ENCODE results near the gene TRPM3.
"Not testable (repeated sequence)": the region's sequence is repeated elsewhere in the genome, so short reads cannot be mapped to it uniquely, and the experiment has no call there.

The TRPM3 gene

GRCh38 chr9:70995511-70995910 lies 125.9 kb downstream of the TRPM3 start:
- Mint-ChIP-seq H3K4me1 (ENCODE audit: low read depth) (no peaks in the 10 kb centered on the region), H3K27me3 (peaks cover 1% of the 10 kb centered on the region), H3K27ac (no peak overlapping the region)

DNA sequence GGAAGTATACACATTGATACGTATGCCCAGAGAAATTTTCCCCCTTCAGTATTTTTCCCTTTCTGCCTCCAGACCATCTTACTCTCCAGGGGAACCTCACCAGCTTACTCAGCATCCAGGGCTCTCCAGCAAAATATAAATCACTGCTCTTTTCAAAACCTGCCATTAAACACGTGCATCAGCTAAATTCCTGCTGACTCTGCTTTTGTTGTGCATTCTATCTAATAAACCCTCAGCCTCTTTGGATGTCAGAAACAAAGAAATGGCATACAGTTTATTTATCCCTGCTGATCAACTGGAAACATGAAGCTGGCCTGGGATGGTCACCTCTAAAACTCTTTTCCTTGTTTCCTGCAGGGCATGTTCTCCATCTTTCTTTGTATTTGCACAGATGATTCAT lies 126.8 kb downstream of the TRPM3 start:
- H3K4me3 Mint-ChIP-seq = no peak overlapping the region
- no peaks in the 10 kb centered on the region for H3K9me3 Mint-ChIP-seq (ENCODE audit: low read depth)
- no peaks in the 10 kb centered on the region for H3K36me3 Mint-ChIP-seq
- peaks cover 1% of the 10 kb centered on the region for H3K27me3 Mint-ChIP-seq
- H3K4me1 Mint-ChIP-seq (ENCODE audit: low read depth) = no peaks in the 10 kb centered on the region
- no peak overlapping the region for H3K27ac Mint-ChIP-seq

More at GRCh38 chr9:70995511-70995910, 125.9 kb downstream of the TRPM3 start:
- no peaks in the 10 kb centered on the region for H3K36me3 Mint-ChIP-seq
- no peaks in the 10 kb centered on the region for H3K9me3 Mint-ChIP-seq (ENCODE audit: low read depth)
- H3K4me3 Mint-ChIP-seq = no peak overlapping the region

- H3K4me3 Mint-ChIP-seq = no peak overlapping the region
- H3K4me1 Mint-ChIP-seq (ENCODE audit: low read depth) = no peaks in the 10 kb centered on the region
- H3K27ac Mint-ChIP-seq = no peak overlapping the region
- no peaks in the 10 kb centered on the region for H3K36me3 Mint-ChIP-seq
- H3K9me3 Mint-ChIP-seq (ENCODE audit: low read depth) = no peaks in the 10 kb centered on the region
- no peaks in the 10 kb centered on the region for H3K27me3 Mint-ChIP-seq
These were observed 132.9 kb downstream of the TRPM3 start for GRCh38 chr9:70988551-70988950.

DNA sequence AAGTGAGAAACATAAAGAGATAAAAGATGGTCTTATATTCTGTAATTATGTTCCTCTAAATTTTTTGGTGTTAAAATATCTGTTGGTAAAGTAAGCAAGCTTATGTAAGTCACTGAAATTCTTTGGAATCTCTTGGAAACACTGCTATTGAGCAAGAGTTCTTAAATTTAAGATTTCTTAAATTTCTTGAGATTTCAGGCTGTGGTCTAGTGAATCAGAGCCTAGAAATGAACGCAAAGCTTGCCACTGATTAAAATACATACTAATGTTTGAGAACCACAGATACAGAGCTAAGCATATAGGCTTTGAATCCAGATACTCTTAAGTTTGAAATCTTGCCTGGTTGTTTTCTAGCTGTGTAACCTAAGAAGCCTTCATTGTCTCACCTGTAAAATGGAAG lies 133.4 kb downstream of the TRPM3 start:
- Mint-ChIP-seq H3K36me3 (no peaks in the 10 kb centered on the region), H3K27ac (no peak overlapping the region), H3K9me3 (ENCODE audit: low read depth) (peaks cover 5% of the 10 kb centered on the region), H3K4me1 (ENCODE audit: low read depth) (no peaks in the 10 kb centered on the region), H3K27me3 (no peaks in the 10 kb centered on the region), H3K4me3 (no peak overlapping the region)

DNA sequence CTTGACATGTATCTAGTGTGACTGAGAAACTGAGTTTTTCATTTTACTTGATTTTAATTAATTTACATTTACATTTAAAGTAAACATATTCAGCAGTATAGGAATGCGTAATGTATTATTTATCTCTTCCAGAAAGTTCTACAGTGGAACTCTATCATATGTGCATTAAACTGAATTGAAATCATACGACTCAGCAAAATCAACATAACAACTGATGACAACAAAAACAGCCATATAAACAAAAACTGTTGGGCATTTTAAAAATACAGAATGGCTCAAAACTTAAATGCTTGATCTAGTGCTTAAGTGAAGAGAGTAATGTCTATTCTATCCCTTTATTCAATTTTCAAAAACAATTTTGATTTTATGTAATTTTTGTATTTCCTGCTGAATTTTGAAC lies 134.4 kb downstream of the TRPM3 start:
- Mint-ChIP-seq H3K36me3 (no peaks in the 10 kb centered on the region), H3K4me3 (no peak overlapping the region), H3K27me3 (peaks cover 2% of the 10 kb centered on the region), H3K4me1 (ENCODE audit: low read depth) (no peaks in the 10 kb centered on the region), H3K27ac (no peak overlapping the region), H3K9me3 (ENCODE audit: low read depth) (peaks cover 6% of the 10 kb centered on the region)

- Mint-ChIP-seq H3K9me3 (ENCODE audit: low read depth) (peaks cover 6% of the 10 kb centered on the region), H3K4me1 (ENCODE audit: low read depth) (no peaks in the 10 kb centered on the region), H3K27ac (no peak overlapping the region), H3K4me3 (no peak overlapping the region), H3K27me3 (peaks cover 2% of the 10 kb centered on the region), H3K36me3 (no peaks in the 10 kb centered on the region)
These were observed 137.6 kb downstream of the TRPM3 start for GRCh38 chr9:70983723-70984295.

DNA sequence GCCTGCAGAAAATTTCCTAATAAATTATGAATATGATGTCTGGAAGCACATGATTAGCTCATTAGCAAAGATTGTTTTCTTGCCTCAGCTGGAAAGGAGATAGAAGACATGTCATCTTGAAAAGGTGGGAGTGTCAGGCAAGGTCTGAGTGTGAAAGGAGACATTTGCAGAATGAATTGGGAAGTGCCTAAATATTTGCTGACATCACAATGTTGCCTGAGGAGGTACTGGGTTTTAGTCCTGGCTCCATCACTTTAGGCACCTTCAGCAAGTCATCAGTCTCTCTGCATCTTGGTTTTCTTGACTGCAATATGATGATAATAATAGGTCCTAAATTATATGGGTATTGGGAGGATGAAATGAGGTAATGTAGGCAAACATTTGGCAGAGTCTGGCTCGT lies 140.1 kb downstream of the TRPM3 start:
- Mint-ChIP-seq H3K9me3 (ENCODE audit: low read depth) (peaks cover 6% of the 10 kb centered on the region), H3K27ac (no peak overlapping the region), H3K4me3 (no peak overlapping the region), H3K4me1 (ENCODE audit: low read depth) (no peaks in the 10 kb centered on the region), H3K36me3 (no peaks in the 10 kb centered on the region), H3K27me3 (peaks cover 2% of the 10 kb centered on the region)

DNA sequence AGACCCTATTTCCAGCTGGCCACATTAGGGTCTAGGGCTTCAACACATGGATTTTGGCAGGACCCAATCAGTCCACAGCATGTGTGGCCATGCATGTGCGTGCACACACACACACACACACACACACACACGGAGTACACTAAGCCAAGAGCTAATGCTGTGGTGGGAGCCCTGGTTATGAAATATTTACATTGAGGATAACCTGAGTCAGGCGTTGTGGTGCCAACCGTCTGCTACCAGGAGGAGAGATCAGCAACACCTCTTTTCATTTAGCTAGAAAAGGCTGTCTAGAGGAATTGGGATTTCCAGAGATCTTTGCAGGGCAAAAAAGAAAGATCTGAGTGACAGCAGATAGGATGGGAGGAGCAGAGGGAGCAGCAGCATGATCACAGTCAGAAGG lies 141.5 kb downstream of the TRPM3 start:
- peaks cover 2% of the 10 kb centered on the region for H3K27me3 Mint-ChIP-seq
- no peak overlapping the region for H3K27ac Mint-ChIP-seq
- H3K4me3 Mint-ChIP-seq = no peak overlapping the region
- no peaks in the 10 kb centered on the region for H3K36me3 Mint-ChIP-seq
- H3K9me3 Mint-ChIP-seq (ENCODE audit: low read depth) = peaks cover 6% of the 10 kb centered on the region
- no peaks in the 10 kb centered on the region for H3K4me1 Mint-ChIP-seq (ENCODE audit: low read depth)

GRCh38 chr9:70978085-70978484 lies 143.3 kb downstream of the TRPM3 start:
- Mint-ChIP-seq H3K27ac (no peak overlapping the region), H3K4me1 (ENCODE audit: low read depth) (no peaks in the 10 kb centered on the region), H3K4me3 (no peak overlapping the region), H3K36me3 (no peaks in the 10 kb centered on the region), H3K9me3 (ENCODE audit: low read depth) (peaks cover 2% of the 10 kb centered on the region), H3K27me3 (peaks cover 2% of the 10 kb centered on the region)

GRCh38 chr9:70975821-70976220 lies 145.6 kb downstream of the TRPM3 start:
- no peak overlapping the region for H3K27ac Mint-ChIP-seq
- no peak overlapping the region for H3K4me3 Mint-ChIP-seq
- no peaks in the 10 kb centered on the region for H3K4me1 Mint-ChIP-seq (ENCODE audit: low read depth)
- no peaks in the 10 kb centered on the region for H3K27me3 Mint-ChIP-seq
- H3K9me3 Mint-ChIP-seq (ENCODE audit: low read depth) = no peaks in the 10 kb centered on the region
- H3K36me3 Mint-ChIP-seq = no peaks in the 10 kb centered on the region

- H3K4me3 Mint-ChIP-seq = no peak overlapping the region
- no peak overlapping the region for H3K27ac Mint-ChIP-seq
- no peaks in the 10 kb centered on the region for H3K36me3 Mint-ChIP-seq
- peaks cover 4% of the 10 kb centered on the region for H3K27me3 Mint-ChIP-seq
- no peaks in the 10 kb centered on the region for H3K4me1 Mint-ChIP-seq (ENCODE audit: low read depth)
- H3K9me3 Mint-ChIP-seq (ENCODE audit: low read depth) = no peaks in the 10 kb centered on the region
These were observed 149.7 kb downstream of the TRPM3 start for GRCh38 chr9:70971723-70972122.

- H3K27ac Mint-ChIP-seq; H3K4me1 Mint-ChIP-seq (ENCODE audit: low read depth); H3K4me3 Mint-ChIP-seq; H3K9me3 Mint-ChIP-seq (ENCODE audit: low read depth); H3K27me3 Mint-ChIP-seq; H3K36me3 Mint-ChIP-seq: not testable (repeated sequence)
These were observed 155.0 kb downstream of the TRPM3 start for GRCh38 chr9:70966380-70966779.

- Mint-ChIP-seq H3K4me1 (ENCODE audit: low read depth) (no peaks in the 10 kb centered on the region), H3K36me3 (no peaks in the 10 kb centered on the region), H3K27me3 (peaks cover 6% of the 10 kb centered on the region), H3K9me3 (ENCODE audit: low read depth) (no peaks in the 10 kb centered on the region), H3K4me3 (no peak overlapping the region), H3K27ac (no peak overlapping the region)
These were observed 156.6 kb downstream of the TRPM3 start for GRCh38 chr9:70964861-70965260.

GRCh38 chr9:70963554-70963953 lies 157.9 kb downstream of the TRPM3 start:
- Mint-ChIP-seq H3K27me3 (peaks cover 1% of the 10 kb centered on the region), H3K4me1 (ENCODE audit: low read depth) (no peaks in the 10 kb centered on the region), H3K36me3 (no peaks in the 10 kb centered on the region), H3K27ac (no peak overlapping the region), H3K4me3 (no peak overlapping the region), H3K9me3 (ENCODE audit: low read depth) (no peaks in the 10 kb centered on the region)

DNA sequence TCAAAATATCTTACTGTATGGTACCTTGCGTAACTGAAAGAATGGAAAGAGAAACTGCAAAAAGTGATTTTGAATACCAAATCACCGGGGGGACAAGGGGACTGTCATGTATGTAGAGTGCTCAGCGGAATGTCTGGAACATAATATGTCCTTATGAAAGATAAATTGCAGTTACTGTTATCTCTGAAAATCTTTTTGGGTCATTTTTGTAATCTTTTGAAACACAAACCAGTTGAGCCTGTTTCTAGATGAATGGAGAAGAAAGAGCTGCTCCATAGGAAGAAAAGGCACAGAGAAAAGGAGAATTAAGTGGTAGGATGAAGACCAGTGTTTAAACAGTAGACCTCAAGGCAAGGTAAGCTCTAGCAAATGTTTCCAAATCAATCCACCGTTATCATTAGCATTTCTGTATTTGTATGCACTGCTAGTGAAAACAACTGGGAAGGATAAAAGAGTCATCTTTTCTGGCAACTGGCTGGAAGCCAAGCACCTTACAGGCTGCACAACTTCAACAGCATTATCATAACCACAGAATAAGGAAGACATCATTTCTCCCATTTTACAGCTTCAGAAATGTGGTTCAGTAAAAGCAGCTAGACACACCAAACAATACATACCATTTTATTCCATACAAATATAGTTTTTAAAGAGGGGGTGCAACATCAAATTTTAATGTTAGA lies 158.5 kb downstream of the TRPM3 start:
- no peak overlapping the region for H3K4me3 Mint-ChIP-seq
- H3K27ac Mint-ChIP-seq = no peak overlapping the region
- no peaks in the 10 kb centered on the region for H3K36me3 Mint-ChIP-seq
- peaks cover 1% of the 10 kb centered on the region for H3K27me3 Mint-ChIP-seq
- H3K9me3 Mint-ChIP-seq (ENCODE audit: low read depth) = no peaks in the 10 kb centered on the region
- H3K4me1 Mint-ChIP-seq (ENCODE audit: low read depth) = no peaks in the 10 kb centered on the region

DNA sequence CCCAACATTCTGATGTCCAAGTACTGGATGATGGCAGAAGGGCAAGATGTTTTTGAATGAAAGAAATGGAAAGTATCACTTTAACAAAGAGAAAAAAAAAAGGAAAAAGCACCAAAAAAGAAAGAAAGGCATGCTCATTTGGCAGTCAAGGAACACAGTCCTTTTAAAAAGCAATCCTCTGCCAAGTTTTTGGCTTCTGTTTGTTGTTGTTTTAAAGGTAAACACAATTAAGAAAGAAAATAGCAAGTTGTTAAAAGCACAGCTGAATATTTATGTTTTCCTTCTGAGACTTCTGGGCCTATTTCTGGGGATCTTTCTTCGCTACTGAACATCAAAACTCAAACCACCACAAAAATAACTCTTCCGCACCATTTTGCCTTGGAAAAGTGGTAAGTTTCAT lies 162.1 kb downstream of the TRPM3 start:
- Mint-ChIP-seq H3K4me1 (ENCODE audit: low read depth) (no peaks in the 10 kb centered on the region), H3K4me3 (no peak overlapping the region), H3K36me3 (no peaks in the 10 kb centered on the region), H3K9me3 (ENCODE audit: low read depth) (no peaks in the 10 kb centered on the region), H3K27ac (no peak overlapping the region), H3K27me3 (peaks cover 1% of the 10 kb centered on the region)
